GM23248 (cell line): ENCODE data around the gene NXT1.

ENCODE experiments used
- EZH2 ChIP-seq: fragments of 200-600 bp; sonication (generic); IDR thresholded peaks from 2 replicates; pipeline ENCODE4 v1.6.1; 2018; ENCODE audit warnings: antibody characterized with exemption, mild to moderate bottlenecking; ENCODE audit not compliant: insufficient read depth, poor library complexity, severe bottlenecking
- EZH2phosphoT487 ChIP-seq: fragments of 200-600 bp; sonication (generic); IDR thresholded peaks from 2 replicates; pipeline ENCODE4 v1.6.1; 2018; ENCODE audit warnings: antibody characterized with exemption, moderate library complexity, mild to moderate bottlenecking, low read depth; ENCODE audit not compliant: insufficient read depth

DNA sequence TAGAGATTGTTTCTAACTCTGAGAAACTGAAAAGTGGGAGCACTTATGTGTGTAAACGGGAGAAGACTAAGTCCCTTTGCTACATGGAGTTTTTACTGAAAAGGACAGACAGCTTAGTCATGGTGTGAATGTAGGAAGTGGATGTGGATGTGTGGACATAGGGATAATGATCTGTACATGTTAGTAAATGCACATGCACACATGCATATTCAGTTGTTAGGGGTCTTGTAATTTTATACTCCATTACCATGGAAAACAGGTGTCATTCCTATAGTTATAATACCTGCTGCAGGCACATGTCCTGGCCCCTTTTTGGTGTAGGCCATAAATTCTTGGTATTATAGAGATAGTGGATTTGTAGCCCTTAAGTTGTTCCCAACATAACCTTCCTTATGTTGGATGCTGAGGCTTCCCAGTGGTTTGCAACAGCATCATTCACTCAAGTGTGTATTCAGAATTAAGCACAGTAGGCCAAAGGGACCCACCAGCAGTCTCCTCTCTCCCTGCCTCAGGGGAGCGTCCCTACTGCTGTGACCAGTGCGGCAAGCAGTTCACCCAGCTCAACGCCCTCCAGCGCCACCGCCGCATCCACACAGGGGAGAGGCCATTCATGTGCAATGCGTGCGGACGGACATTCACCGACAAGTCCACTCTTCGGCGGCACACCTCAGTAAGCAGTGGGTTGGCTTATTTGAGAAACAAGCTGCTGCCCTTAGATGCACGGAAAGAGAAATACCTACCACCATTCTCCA lies 18.7 kb downstream of the NXT1 start:
- TF ChIP-seq EZH2 (no peak), EZH2phosphoT487 (no peak)
